ENCODE data around the gene SPIN2B. TPM values are rescaled to one million over a fixed set of nuclear protein-coding genes. Genes with fewer than 3 reads are reported as not detected.
"Not testable (repeated sequence)": the region's sequence is repeated elsewhere in the genome, so short reads cannot be mapped to it uniquely, and the experiment has no call there.

Gene SPIN2B
- 1 to 10 TPM; 5.4 to 6.6 TPM for total RNA-seq

GRCh38 chrX:57121162-57121755 lies at the start of gene SPIN2B:
Gene SPIN2B, minus strand, starts transcription at chrX:57121548.
- Mint-ChIP-seq H3K4me3 (peak within 1 kb of the TSS; percentile 87), H3K27ac (peak within 1 kb of the TSS; percentile 88), H3K27me3 (no peaks in the 10 kb centered on the region), H3K9me3 (no peaks in the 10 kb centered on the region), H3K36me3 (peaks cover 6% of the 10 kb centered on the region), H3K4me1 (peaks cover 4% of the 10 kb centered on the region)
- peak; percentile 85 for DNase-seq

- H3K27ac Mint-ChIP-seq, result no peak overlapping the region
- peaks cover 31% of the 10 kb centered on the region for H3K36me3 Mint-ChIP-seq
- DNase-seq, result no peak
- no peaks in the 10 kb centered on the region for H3K4me1 Mint-ChIP-seq
- no peaks in the 10 kb centered on the region for H3K27me3 Mint-ChIP-seq
- H3K9me3 Mint-ChIP-seq, result peaks cover 18% of the 10 kb centered on the region
- no peak overlapping the region for H3K4me3 Mint-ChIP-seq
Observed at GRCh38 chrX:57156397-57157049, 35.2 kb upstream of the SPIN2B start.

GRCh38 chrX:57155171-57155570 lies 33.8 kb upstream of the SPIN2B start:
- H3K27me3 Mint-ChIP-seq, result no peaks in the 10 kb centered on the region
- no peak overlapping the region for H3K4me3 Mint-ChIP-seq
- no peak for DNase-seq
- H3K4me1 Mint-ChIP-seq, result no peaks in the 10 kb centered on the region
- H3K27ac Mint-ChIP-seq, result no peak overlapping the region
- peaks cover 16% of the 10 kb centered on the region for H3K9me3 Mint-ChIP-seq
- H3K36me3 Mint-ChIP-seq, result peaks cover 35% of the 10 kb centered on the region

- H3K27me3 Mint-ChIP-seq, DNase-seq, H3K27ac Mint-ChIP-seq, H3K4me3 Mint-ChIP-seq, H3K4me1 Mint-ChIP-seq: not testable (repeated sequence)
- peaks cover 18% of the 10 kb centered on the region for H3K9me3 Mint-ChIP-seq
- H3K36me3 Mint-ChIP-seq, result peaks cover 40% of the 10 kb centered on the region
Observed at GRCh38 chrX:57152222-57152621, 30.9 kb upstream of the SPIN2B start.

GRCh38 chrX:57138674-57139073 lies 17.3 kb upstream of the SPIN2B start:
- Mint-ChIP-seq H3K36me3 (no peaks in the 10 kb centered on the region), H3K4me3 (no peak overlapping the region), H3K27me3 (no peaks in the 10 kb centered on the region), H3K4me1 (peaks cover 4% of the 10 kb centered on the region), H3K9me3 (no peaks in the 10 kb centered on the region), H3K27ac (no peak overlapping the region)
- DNase-seq, result no peak

GRCh38 chrX:57137501-57137900 lies 16.2 kb upstream of the SPIN2B start:
- no peak overlapping the region for H3K4me3 Mint-ChIP-seq
- no peaks in the 10 kb centered on the region for H3K27me3 Mint-ChIP-seq
- no peak overlapping the region for H3K27ac Mint-ChIP-seq
- peaks cover 4% of the 10 kb centered on the region for H3K4me1 Mint-ChIP-seq
- H3K36me3 Mint-ChIP-seq, result no peaks in the 10 kb centered on the region
- DNase-seq, result no peak
- no peaks in the 10 kb centered on the region for H3K9me3 Mint-ChIP-seq

GRCh38 chrX:57137073-57137472 lies 15.7 kb upstream of the SPIN2B start, which contains the start of gene SPIN2A:
Gene SPIN2A, minus strand, starts transcription at chrX:57137397. Its CDS starts 800 bp downstream, at chrX:57136597.
- not testable (repeated sequence) for H3K9me3 Mint-ChIP-seq, H3K36me3 Mint-ChIP-seq, H3K4me3 Mint-ChIP-seq, DNase-seq, H3K27ac Mint-ChIP-seq, H3K4me1 Mint-ChIP-seq, H3K27me3 Mint-ChIP-seq

- not testable (repeated sequence) for DNase-seq, H3K27me3 Mint-ChIP-seq, H3K36me3 Mint-ChIP-seq, H3K27ac Mint-ChIP-seq, H3K4me3 Mint-ChIP-seq, H3K4me1 Mint-ChIP-seq, H3K9me3 Mint-ChIP-seq
Observed at GRCh38 chrX:57136589-57136988, 15.2 kb upstream of the SPIN2B start.

- H3K9me3 Mint-ChIP-seq, result no peaks in the 10 kb centered on the region
- H3K4me1 Mint-ChIP-seq, result no peaks in the 10 kb centered on the region
- no peak overlapping the region for H3K27ac Mint-ChIP-seq
Observed at GRCh38 chrX:57135287-57135686, 13.9 kb upstream of the SPIN2B start.

GRCh38 chrX:57134702-57135101 lies 13.4 kb upstream of the SPIN2B start:
- H3K9me3 Mint-ChIP-seq, result no peaks in the 10 kb centered on the region
- no peak for DNase-seq
- no peaks in the 10 kb centered on the region for H3K27me3 Mint-ChIP-seq
- H3K4me1 Mint-ChIP-seq, result no peaks in the 10 kb centered on the region
- H3K36me3 Mint-ChIP-seq, result no peaks in the 10 kb centered on the region
- H3K27ac Mint-ChIP-seq, result no peak overlapping the region
- no peak overlapping the region for H3K4me3 Mint-ChIP-seq

More at GRCh38 chrX:57135287-57135686, 13.9 kb upstream of the SPIN2B start:
- H3K27me3 Mint-ChIP-seq, result no peaks in the 10 kb centered on the region
- no peak overlapping the region for H3K4me3 Mint-ChIP-seq
- no peaks in the 10 kb centered on the region for H3K36me3 Mint-ChIP-seq
- DNase-seq, result no peak

GRCh38 chrX:57133706-57134105 lies 12.4 kb upstream of the SPIN2B start:
- H3K9me3 Mint-ChIP-seq, result no peaks in the 10 kb centered on the region
- no peaks in the 10 kb centered on the region for H3K27me3 Mint-ChIP-seq
- no peaks in the 10 kb centered on the region for H3K36me3 Mint-ChIP-seq
- H3K4me1 Mint-ChIP-seq, result no peaks in the 10 kb centered on the region
- no peak for DNase-seq
- H3K27ac Mint-ChIP-seq, result no peak overlapping the region
- no peak overlapping the region for H3K4me3 Mint-ChIP-seq

- H3K27ac Mint-ChIP-seq, H3K27me3 Mint-ChIP-seq, DNase-seq, H3K9me3 Mint-ChIP-seq, H3K4me3 Mint-ChIP-seq, H3K36me3 Mint-ChIP-seq, H3K4me1 Mint-ChIP-seq: not testable (repeated sequence)
Observed at GRCh38 chrX:57133284-57133683, 11.9 kb upstream of the SPIN2B start.

GRCh38 chrX:57132046-57132445 lies 10.7 kb upstream of the SPIN2B start:
- H3K9me3 Mint-ChIP-seq, result no peaks in the 10 kb centered on the region
- H3K4me3 Mint-ChIP-seq, result no peak overlapping the region
- H3K27ac Mint-ChIP-seq, result no peak overlapping the region
- DNase-seq, result no peak
- H3K4me1 Mint-ChIP-seq, result no peaks in the 10 kb centered on the region
- no peaks in the 10 kb centered on the region for H3K27me3 Mint-ChIP-seq
- no peaks in the 10 kb centered on the region for H3K36me3 Mint-ChIP-seq

- Mint-ChIP-seq H3K9me3 (no peaks in the 10 kb centered on the region), H3K27ac (peak overlapping the region; percentile 88), H3K4me3 (peak overlapping the region; percentile 87), H3K36me3 (peaks cover 6% of the 10 kb centered on the region), H3K27me3 (no peaks in the 10 kb centered on the region), H3K4me1 (peaks cover 5% of the 10 kb centered on the region)
- no peak for DNase-seq
Observed at GRCh38 chrX:57121816-57122215, 468 bp upstream of the SPIN2B start.

GRCh38 chrX:57120619-57121161 lies 658 bp downstream of the SPIN2B start:
- DNase-seq, H3K9me3 Mint-ChIP-seq, H3K4me1 Mint-ChIP-seq, H3K36me3 Mint-ChIP-seq, H3K27me3 Mint-ChIP-seq: not testable (repeated sequence)
- peak overlapping the region; percentile 88 for H3K27ac Mint-ChIP-seq
- H3K4me3 Mint-ChIP-seq, result peak overlapping the region; percentile 87

GRCh38 chrX:57119416-57119815 lies 1.9 kb downstream of the SPIN2B start:
- H3K4me3 Mint-ChIP-seq, result no peak overlapping the region

More at GRCh38 chrX:57119416-57119815, 1.9 kb downstream of the SPIN2B start:
- Mint-ChIP-seq H3K27me3 (no peaks in the 10 kb centered on the region), H3K27ac (no peak overlapping the region), H3K4me1 (peaks cover 4% of the 10 kb centered on the region), H3K9me3 (no peaks in the 10 kb centered on the region), H3K36me3 (peaks cover 8% of the 10 kb centered on the region)
- no peak for DNase-seq
